A549 (cell line): Measurements from ENCODE around the gene ZXDC. TPM values are rescaled to one million over a fixed set of nuclear protein-coding genes. Genes with fewer than 3 reads are reported as not detected.

Experiments used
- ATAC-seq, 2 experiments: fragments of 200-7000 bp in 1 of 2; fragments of >200 bp in 1 of 2; cut with Nextera tagmentation in 1 of 2; cut with Tn5 transposase in 1 of 2; 3 replicates each; pipeline versions ENCODE4 v1.8.0 to v1.9.1; 2018 to 2020; ENCODE audit warnings: mild to moderate bottlenecking in 1 of 2, moderate library complexity in 1 of 2
- CTCF ChIA-PET: fragments of 300-600 bp; sonication (Branson Sonifier 250); formaldehyde crosslinking; extraction: SDS; loops from one replicate; lab custom pipeline; 2021; ENCODE audit warnings: antibody characterized with exemption, inconsistent platforms; lab: Yijun Ruan, JAX
- POLR2A ChIA-PET: fragments of 350-600 bp; formaldehyde crosslinking; extraction: SDS; loops from one replicate; lab custom pipeline; 2021; ENCODE audit warnings: antibody characterized with exemption, inconsistent platforms; lab: Yijun Ruan, JAX
- DNase-seq, 2 experiments: peaks; one replicate each; pipeline versions ENCODE4 v3.0.0 to v3.0.0-alpha.2; 2011 to 2016; ENCODE audit warnings: low read depth in 1 of 2, low spot score in 1 of 2
- FAIRE-seq: peaks from 2 replicates; lab custom pipeline; 2011; peaks lifted over from hg19 to GRCh38; lab: Jason Lieb, UNC
- H3K27ac ChIP-seq, 2 experiments: fragments of >200 bp; sonication (Bioruptor Twin); formaldehyde crosslinking; 3 replicates each; pipeline ENCODE4 v1.5.1; 2016 to 2017
- H3K4me1 ChIP-seq: fragments of >200 bp; sonication (Bioruptor Twin); formaldehyde crosslinking; 3 replicates; pipeline ENCODE4 v1.6.1; 2016
- H3K4me2 ChIP-seq: fragments of >200 bp; sonication (Bioruptor Twin); formaldehyde crosslinking; 3 replicates; pipeline ENCODE4 v1.6.1; 2016
- H3K4me3 ChIP-seq: fragments of >200 bp; sonication (Bioruptor Twin); formaldehyde crosslinking; 3 replicates; pipeline ENCODE4 v1.5.1; 2016
- H3K9me3 ChIP-seq: fragments of >200 bp; sonication (Bioruptor Twin); formaldehyde crosslinking; 3 replicates; pipeline ENCODE4 v1.6.1; 2016
- ATOH8 ChIP-seq: fragments of 250-450 bp; sonication (Bioruptor Pico); IDR thresholded peaks from 2 replicates; pipeline ENCODE4 v1.5.0; 2020; ENCODE audit warnings: low read depth, mild to moderate bottlenecking, moderate library complexity
- CEBPB ChIP-seq, 2 experiments: fragments of >200 bp in 1 of 2; sonication (Bioruptor Twin) in 1 of 2; formaldehyde crosslinking in 1 of 2; IDR thresholded peaks; 2 replicates each; pipeline ENCODE4 v1.6.1; 2012 to 2016
- E2F6 ChIP-seq: IDR thresholded peaks from 2 replicates; pipeline ENCODE4 v1.6.1; 2012; ENCODE audit warnings: low read depth, borderline replicate concordance
- EHMT2 ChIP-seq: fragments of 200-600 bp; sonication (generic); IDR thresholded peaks from 2 replicates; pipeline ENCODE4 v1.6.1; 2016; ENCODE audit warnings: antibody characterized with exemption, low read depth, mild to moderate bottlenecking, moderate library complexity
- FOSB ChIP-seq: fragments of 250-450 bp; sonication (Bioruptor Pico); IDR thresholded peaks from 2 replicates; pipeline ENCODE4 v1.5.0; 2020; ENCODE audit warnings: mild to moderate bottlenecking, moderate library complexity
- FOSL2 ChIP-seq, 2 experiments: fragments of 450-650 bp in 1 of 2; fragments of >200 bp in 1 of 2; sonication (Bioruptor Twin) in 1 of 2; formaldehyde crosslinking; IDR thresholded peaks; 2 replicates each; pipeline versions ENCODE4 v1.5.0 to v1.6.1; 2016 to 2020; ENCODE audit warnings: mild to moderate bottlenecking in 1 of 2, moderate library complexity in 1 of 2
- FOXS1 ChIP-seq: fragments of 250-450 bp; sonication (Bioruptor Pico); IDR thresholded peaks from 2 replicates; pipeline ENCODE4 v1.5.0; 2020; ENCODE audit warnings: mild to moderate bottlenecking, moderate library complexity
- HDAC2 ChIP-seq: fragments of 200-600 bp; sonication (generic); IDR thresholded peaks from 2 replicates; pipeline ENCODE4 v1.6.1; 2016
- HEYL ChIP-seq: fragments of 250-450 bp; sonication (Bioruptor Pico); IDR thresholded peaks from 2 replicates; pipeline ENCODE4 v1.8.0; 2021; ENCODE audit warnings: mild to moderate bottlenecking, moderate library complexity
- HOXA7 ChIP-seq: fragments of 250-450 bp; sonication (Bioruptor Pico); IDR thresholded peaks from 2 replicates; pipeline ENCODE4 v1.5.0; 2020; ENCODE audit warnings: mild to moderate bottlenecking, moderate library complexity
- HOXB5 ChIP-seq: fragments of 250-450 bp; sonication (Bioruptor Pico); IDR thresholded peaks from 2 replicates; pipeline ENCODE4 v1.5.0; 2020; ENCODE audit warnings: mild to moderate bottlenecking, moderate library complexity
- JUNB ChIP-seq: fragments of >200 bp; sonication (Bioruptor Twin); formaldehyde crosslinking; IDR thresholded peaks from 2 replicates; pipeline ENCODE4 v1.6.1; 2016
- MAFK ChIP-seq: fragments of 450-650 bp; IDR thresholded peaks from 2 replicates; pipeline ENCODE4 v1.6.1; 2014; ENCODE audit not compliant: partially characterized antibody
- MYC ChIP-seq: IDR thresholded peaks from 2 replicates; pipeline ENCODE4 v1.6.1; 2012; ENCODE audit warnings: mild to moderate bottlenecking, inconsistent platforms, low read length, improper control_type of control experiment, borderline replicate concordance
- NPAS2 ChIP-seq: fragments of 250-450 bp; sonication (Bioruptor Pico); IDR thresholded peaks from 2 replicates; pipeline ENCODE4 v1.8.0; 2022; ENCODE audit warnings: mild to moderate bottlenecking, moderate library complexity, borderline replicate concordance
- PHF8 ChIP-seq: fragments of 200-600 bp; sonication (generic); IDR thresholded peaks from 2 replicates; pipeline ENCODE4 v1.6.1; 2016; ENCODE audit warnings: low read depth, mild to moderate bottlenecking, antibody characterized with exemption, moderate library complexity, borderline replicate concordance
- RARB ChIP-seq: fragments of 250-450 bp; sonication (Bioruptor Pico); IDR thresholded peaks from 2 replicates; pipeline ENCODE4 v1.8.0; 2021; ENCODE audit warnings: mild to moderate bottlenecking, moderate library complexity
- RCOR1 ChIP-seq: fragments of 150-350 bp; IDR thresholded peaks from 2 replicates; pipeline ENCODE4 v1.6.1; 2014; ENCODE audit warnings: antibody characterized with exemption, low read length, low read depth
- RNF2 ChIP-seq: fragments of 200-600 bp; sonication (generic); IDR thresholded peaks from 2 replicates; pipeline ENCODE4 v1.6.1; 2016; ENCODE audit warnings: low read depth, mild to moderate bottlenecking, antibody characterized with exemption, moderate library complexity, borderline replicate concordance
- SREBF2 ChIP-seq: fragments of 450-650 bp; IDR thresholded peaks from 2 replicates; pipeline ENCODE4 v1.6.1; 2014; ENCODE audit warnings: mild to moderate bottlenecking, moderate library complexity
- TP53 ChIP-seq: fragments of 250-450 bp; sonication (Bioruptor Pico); IDR thresholded peaks from 2 replicates; pipeline ENCODE4 v1.5.0; 2021; ENCODE audit warnings: mild to moderate bottlenecking, moderate library complexity
- USF2 ChIP-seq: fragments of 450-650 bp; IDR thresholded peaks from 2 replicates; pipeline ENCODE4 v1.6.1; 2014; ENCODE audit warnings: antibody characterized with exemption
- WGBS: methylation state at CpG from one replicate; pipeline ENCODE4 v1.1.6; 2017; ENCODE audit errors: missing lambda C conversion rate; 5-methylcytosine and 5-hydroxymethylcytosine counted together
- polyA plus RNA-seq, 4 experiments: library from polyadenylated mRNA; depleted of rRNA in 3 of 4; stranded (reverse); fragments of >200 nt; fragmentation: RNase III in 1 of 4; extraction: RNeasy Plus Mini Kit Qiagen cat#74134 plus additional on column Dnase treatment in 1 of 4; gene quantifications; 2 replicates in 3 of 4; 3 replicates in 1 of 4; pipeline ENCODE4 v1.2.3, GENCODE V29; 2011 to 2017
- TF ChIP-seq, protein P1 (sequence below): fragments of 250-450 bp; sonication (Bioruptor Pico); IDR thresholded peaks from 2 replicates; pipeline ENCODE4 v1.5.0; 2021; ENCODE audit warnings: mild to moderate bottlenecking, moderate library complexity, borderline replicate concordance

ZXDC gene
- polyA plus RNA-seq, 2 of the 4 experiments (the other 2 are of a cell fraction): 6.0 to 8.5 TPM

DNA sequence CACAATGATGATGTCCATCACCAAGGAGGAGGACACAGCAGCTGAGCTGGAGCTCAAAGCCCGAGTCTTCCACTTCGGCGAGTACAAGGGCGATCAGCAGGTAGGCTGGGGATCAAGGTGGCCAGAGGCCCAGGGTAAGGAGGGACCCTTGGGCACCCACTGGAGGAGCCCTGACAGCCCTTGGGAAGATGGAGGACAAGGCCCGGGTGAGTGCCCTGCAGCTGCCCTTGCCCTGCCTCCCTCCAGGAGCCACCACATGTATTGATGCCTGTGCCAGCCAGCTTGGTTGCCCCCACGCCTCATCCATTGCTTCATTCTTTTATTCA is 42.6 kb downstream of the ZXDC start:
- ChIA-PET POLR2A (no interaction called here), CTCF (no interaction called here)
- FAIRE-seq (no peak), DNase-seq (no peak), ATAC-seq (no peak)
- Histone ChIP-seq H3K4me2 (no peak overlapping the region), H3K4me3 (no peak overlapping the region), H3K27ac (no peak overlapping the region), H3K4me1 (no peaks in the 10 kb centered on the region), H3K9me3 (no peaks in the 10 kb centered on the region)
- WGBS: 89% methylated on average over 6 of the region's 6 CpGs
- TF ChIP-seq JUNB (no peak), MAFK (no peak), FOXS1 (CRISPR knock-in tag) (no peak), TP53 (CRISPR knock-in tag) (no peak), EHMT2 (no peak), RNF2 (no peak), HDAC2 (no peak), USF2 (no peak), FOSL2 (IDR thresholded peaks at IDR 0.05) (no peak), FOSL2 (CRISPR knock-in tag; IDR thresholded peaks at IDR 0.05) (no peak), RARB (no peak), E2F6 (no peak), PHF8 (no peak), CEBPB (IDR thresholded peaks at IDR 0.05) (no peak), FOSB (CRISPR knock-in tag) (no peak), SREBF2 (no peak), ATOH8 (CRISPR knock-in tag) (no peak)
- TF ChIP-seq, protein P1, sequence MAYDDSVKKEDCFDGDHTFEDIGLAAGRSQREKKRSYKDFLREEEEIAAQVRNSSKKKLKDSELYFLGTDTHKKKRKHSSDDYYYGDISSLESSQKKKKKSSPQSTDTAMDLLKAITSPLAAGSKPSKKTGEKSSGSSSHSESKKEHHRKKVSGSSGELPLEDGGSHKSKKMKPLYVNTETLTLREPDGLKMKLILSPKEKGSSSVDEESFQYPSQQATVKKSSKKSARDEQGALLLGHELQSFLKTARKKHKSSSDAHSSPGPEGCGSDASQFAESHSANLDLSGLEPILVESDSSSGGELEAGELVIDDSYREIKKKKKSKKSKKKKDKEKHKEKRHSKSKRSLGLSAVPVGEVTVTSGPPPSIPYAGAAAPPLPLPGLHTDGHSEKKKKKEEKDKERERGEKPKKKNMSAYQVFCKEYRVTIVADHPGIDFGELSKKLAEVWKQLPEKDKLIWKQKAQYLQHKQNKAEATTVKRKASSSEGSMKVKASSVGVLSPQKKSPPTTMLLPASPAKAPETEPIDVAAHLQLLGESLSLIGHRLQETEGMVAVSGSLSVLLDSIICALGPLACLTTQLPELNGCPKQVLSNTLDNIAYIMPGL (CRISPR knock-in tag): no peak

DNA sequence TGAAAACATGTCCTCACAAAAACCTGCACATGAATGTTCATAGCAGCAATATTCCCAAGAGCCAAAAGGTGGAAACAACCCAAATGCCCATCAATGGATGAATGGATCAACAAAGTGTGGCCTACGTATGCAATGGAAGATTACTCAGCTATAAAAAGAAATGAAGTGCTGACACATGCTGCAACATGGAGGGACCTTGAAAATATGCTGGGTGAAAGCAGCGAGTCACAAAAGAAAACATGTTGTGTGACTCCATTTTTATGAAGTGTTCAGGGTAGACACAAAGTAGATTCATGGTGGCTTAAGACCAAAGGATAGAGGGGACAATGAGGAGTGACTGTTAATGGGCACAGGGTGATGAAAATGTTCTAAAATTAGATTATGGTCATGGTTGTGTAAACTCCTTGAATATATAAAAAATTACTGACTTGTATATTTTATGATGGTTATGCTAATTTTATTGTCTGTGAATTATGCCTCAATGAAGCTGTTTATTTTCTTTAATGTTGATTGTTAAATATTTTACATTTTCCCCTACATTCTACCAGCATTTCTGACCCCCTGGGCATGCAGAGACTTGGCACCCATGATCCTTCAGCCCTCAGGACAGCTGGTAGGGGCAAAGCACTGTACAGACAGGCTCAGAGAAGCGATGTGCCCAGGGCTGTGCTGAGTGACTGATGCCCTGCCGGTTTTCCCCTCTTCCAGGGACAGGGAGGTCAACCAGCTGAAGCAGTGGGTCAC is 43.2 kb downstream of the ZXDC start:
- H3K4me3 ChIP-seq: no peak overlapping the region
- H3K27ac ChIP-seq: no peak overlapping the region
- no peaks in the 10 kb centered on the region for H3K4me1 ChIP-seq
- no peak for ATAC-seq
- DNase-seq: no peak
- no peak for FAIRE-seq
- 90% methylated on average over 3 of the region's 4 CpGs for WGBS
- TF ChIP-seq HOXA7 (CRISPR knock-in tag) (no peak), PHF8 (no peak), MYC (no peak), HOXB5 (CRISPR knock-in tag) (no peak), NPAS2 (no peak), RARB (no peak), HEYL (CRISPR knock-in tag) (no peak), RCOR1 (no peak), E2F6 (no peak), TP53 (CRISPR knock-in tag) (no peak)
- no peak overlapping the region for H3K4me2 ChIP-seq
- H3K9me3 ChIP-seq: no peaks in the 10 kb centered on the region
- ChIA-PET CTCF (no interaction called here), POLR2A (no interaction called here)
